H1 (cell line): ENCODE results near the gene IREB2. TPM values are rescaled to one million over a fixed set of nuclear protein-coding genes. Genes with fewer than 3 reads are reported as not detected.

Source experiments
- CTCF ChIA-PET: fragments of 300-600 bp; sonication (Branson Sonifier 250); formaldehyde crosslinking; loops from one replicate; lab custom pipeline; 2021; ENCODE audit not compliant: partially characterized antibody; lab: Charles Lee
- POLR2A ChIA-PET: fragments of 300-600 bp; sonication (Branson Sonifier 250); formaldehyde crosslinking; loops from one replicate; lab custom pipeline; 2021; ENCODE audit warnings: inconsistent platforms; ENCODE audit not compliant: partially characterized antibody; lab: Charles Lee
- DNase-seq, 2 experiments: peaks; one replicate each; pipeline versions ENCODE4 v3.0.0 to v3.0.0-alpha.2; 2010 to 2022; ENCODE audit warnings: low spot score in 2 of 2, low read depth in 1 of 2, mixed read lengths in 1 of 2
- FAIRE-seq: peaks from 2 replicates; lab custom pipeline; 2011; peaks lifted over from hg19 to GRCh38; lab: Jason Lieb, UNC
- H2AFZ ChIP-seq: 2 replicates; pipeline ENCODE4 v1.8.1; 2012; ENCODE audit warnings: low read length, inconsistent platforms
- H2AK5ac ChIP-seq: 2 replicates; pipeline ENCODE4 v1.6.1; 2013; ENCODE audit warnings: low read depth, low read length
- H2BK120ac ChIP-seq: replicated peaks from 2 replicates; pipeline ENCODE3; 2013; ENCODE audit warnings: low read depth, low read length, inconsistent platforms
- H2BK12ac ChIP-seq: 2 replicates; pipeline ENCODE4 v1.6.1; 2013; ENCODE audit warnings: low read depth, low read length
- H2BK15ac ChIP-seq: 2 replicates; pipeline ENCODE4 v1.6.1; 2013; ENCODE audit warnings: low read length
- H2BK20ac ChIP-seq: 2 replicates; pipeline ENCODE4 v1.6.1; 2013; ENCODE audit warnings: low read length
- H2BK5ac ChIP-seq: 2 replicates; pipeline ENCODE4 v1.6.1; 2013; ENCODE audit warnings: low read depth, low read length
- H3K14ac ChIP-seq: 2 replicates; pipeline ENCODE4 v1.6.1; 2013; ENCODE audit warnings: inconsistent platforms; ENCODE audit not compliant: insufficient read length
- H3K18ac ChIP-seq: 2 replicates; pipeline ENCODE4 v1.6.1; 2013; ENCODE audit warnings: low read length; ENCODE audit errors: extremely low read depth
- H3K23ac ChIP-seq: 2 replicates; pipeline ENCODE4 v1.6.1; 2013; ENCODE audit warnings: inconsistent platforms; ENCODE audit not compliant: insufficient read length
- H3K23me2 ChIP-seq: 2 replicates; pipeline ENCODE4 v1.6.1; 2013; ENCODE audit warnings: low read depth, low read length
- H3K27ac ChIP-seq: 2 replicates; pipeline ENCODE4 v1.6.1; 2011; ENCODE audit warnings: low read depth, low read length, inconsistent platforms
- H3K27me3 ChIP-seq, 4 experiments: replicated peaks in 1 of 4; 1 replicate in 1 of 4; 2 replicates in 3 of 4; pipeline versions ENCODE4 v1.6.1 to v1.8.1; 2011 to 2013; ENCODE audit warnings: low read length in 3 of 4, mild to moderate bottlenecking in 3 of 4, inconsistent platforms in 2 of 4, mixed read lengths in 2 of 4, moderate library complexity in 1 of 4; ENCODE audit not compliant: control insufficient read depth in 3 of 4, insufficient read depth in 3 of 4; ENCODE audit errors: extremely low read depth in 1 of 4
- H3K36me3 ChIP-seq, 4 experiments: 2 replicates each; pipeline versions ENCODE4 v1.6.1 to v1.8.1; 2011 to 2013; ENCODE audit warnings: mild to moderate bottlenecking in 4 of 4, low read length in 3 of 4, moderate library complexity in 2 of 4, control low read depth in 1 of 4, inconsistent platforms in 1 of 4; ENCODE audit not compliant: insufficient read depth in 4 of 4, control insufficient read depth in 2 of 4
- H3K4ac ChIP-seq: replicated peaks from 2 replicates; pipeline ENCODE3; 2013; ENCODE audit warnings: low read length, low read depth, mixed read lengths, inconsistent platforms; ENCODE audit not compliant: insufficient read length
- H3K4me1 ChIP-seq, 4 experiments: replicated peaks in 1 of 4; 1 replicate in 1 of 4; 2 replicates in 3 of 4; pipeline versions ENCODE4 v1.6.1 to v1.8.1; 2011 to 2013; ENCODE audit warnings: low read length in 3 of 4, inconsistent platforms in 2 of 4, mixed read lengths in 1 of 4; ENCODE audit not compliant: insufficient read depth in 4 of 4, control insufficient read depth in 3 of 4
- H3K4me2 ChIP-seq, 2 experiments: 2 replicates each; pipeline versions ENCODE4 v1.6.1 to v1.8.1; 2011 to 2013; ENCODE audit warnings: low read depth in 2 of 2, low read length in 2 of 2, control low read depth in 1 of 2, inconsistent platforms in 1 of 2, mild to moderate bottlenecking in 1 of 2; ENCODE audit not compliant: insufficient read depth in 1 of 2
- H3K4me3 ChIP-seq, 4 experiments: fragments of 200-600, 300-600 bp in 1 of 4; sonication (generic), shearing (Covaris generic), sonication (Bioruptor Twin) in 1 of 4; 2 replicates each; pipeline versions ENCODE4 v1.5.1 to v1.8.1; 2011 to 2016; ENCODE audit warnings: low read length in 4 of 4, low read depth in 3 of 4, control low read depth in 2 of 4, inconsistent platforms in 2 of 4, mild to moderate bottlenecking in 2 of 4, mixed read lengths in 1 of 4, moderate library complexity in 1 of 4; ENCODE audit not compliant: insufficient read depth in 2 of 4; ENCODE audit errors: extremely low read depth in 1 of 4
- H3K56ac ChIP-seq: replicated peaks from 2 replicates; pipeline ENCODE3; 2013; ENCODE audit warnings: low read depth, mild to moderate bottlenecking, mixed read lengths, low read length, inconsistent platforms; ENCODE audit not compliant: insufficient read length
- H3K79me1 ChIP-seq: 2 replicates; pipeline ENCODE4 v1.6.1; 2013; ENCODE audit warnings: low read depth, low read length, control low read depth
- H3K79me2 ChIP-seq, 2 experiments: 2 replicates each; pipeline versions ENCODE4 v1.6.1 to v1.8.1; 2012 to 2013; ENCODE audit warnings: low read length in 2 of 2, mild to moderate bottlenecking in 2 of 2, inconsistent platforms in 1 of 2; ENCODE audit not compliant: insufficient read depth in 2 of 2, control insufficient read depth in 1 of 2
- H3K9ac ChIP-seq, 4 experiments: replicated peaks in 1 of 4; 1 replicate in 1 of 4; 2 replicates in 3 of 4; pipeline versions ENCODE4 v1.6.1 to v1.8.1; 2011 to 2013; ENCODE audit warnings: low read depth in 3 of 4, low read length in 3 of 4, control low read depth in 2 of 4, mild to moderate bottlenecking in 2 of 4, moderate library complexity in 2 of 4, inconsistent platforms in 1 of 4; ENCODE audit errors: extremely low read depth in 1 of 4
- H3K9me3 ChIP-seq, 2 experiments: 2 replicates each; pipeline versions ENCODE4 v1.6.1 to v1.8.1; 2012 to 2013; ENCODE audit warnings: mild to moderate bottlenecking in 2 of 2, moderate library complexity in 2 of 2, control low read depth in 1 of 2, inconsistent platforms in 1 of 2, low read depth in 1 of 2, low read length in 1 of 2, mixed read lengths in 1 of 2; ENCODE audit not compliant: insufficient read depth in 2 of 2
- H4K20me1 ChIP-seq, 2 experiments: replicated peaks in 1 of 2; 2 replicates each; pipeline versions ENCODE3 to v1.8.1; 2011 to 2013; ENCODE audit warnings: inconsistent platforms in 2 of 2, low read length in 2 of 2, mild to moderate bottlenecking in 1 of 2; ENCODE audit not compliant: insufficient read depth in 2 of 2, control insufficient read depth in 1 of 2
- H4K5ac ChIP-seq: 2 replicates; pipeline ENCODE4 v1.6.1; 2013; ENCODE audit warnings: low read length, low read depth, mixed read lengths, inconsistent platforms; ENCODE audit not compliant: insufficient read length
- H4K8ac ChIP-seq: 2 replicates; pipeline ENCODE4 v1.8.0; 2013; ENCODE audit warnings: mild to moderate bottlenecking, moderate library complexity, low read length, inconsistent platforms; ENCODE audit not compliant: insufficient read depth; ENCODE audit errors: extremely low read depth
- H4K91ac ChIP-seq: replicated peaks from 2 replicates; pipeline ENCODE3; 2013; ENCODE audit warnings: low read length, mixed read lengths, inconsistent platforms; ENCODE audit not compliant: insufficient read length
- GTF2F1 ChIP-seq: IDR thresholded peaks from 2 replicates; pipeline ENCODE4 v1.6.1; 2012; ENCODE audit warnings: low read depth, low read length, improper control_type of control experiment, borderline replicate concordance
- JUND ChIP-seq: IDR thresholded peaks from 2 replicates; pipeline ENCODE4 v1.6.1; 2011; ENCODE audit warnings: mild to moderate bottlenecking, improper control_type of control experiment, low read length
- RNF2 ChIP-seq: fragments of 200-900, 300-1000 bp; sonication (generic); IDR thresholded peaks from 2 replicates; pipeline ENCODE4 v1.7.1; 2016; ENCODE audit warnings: borderline replicate concordance, low read depth, mild to moderate bottlenecking, antibody characterized with exemption, low read length; ENCODE audit not compliant: poor library complexity, severe bottlenecking; ENCODE audit errors: missing control alignments
- SP1 ChIP-seq: IDR thresholded peaks from 2 replicates; pipeline ENCODE4 v1.6.1; 2011; ENCODE audit warnings: low read depth, low read length
- SP2 ChIP-seq: IDR thresholded peaks from 2 replicates; pipeline ENCODE4 v1.6.1; 2012; ENCODE audit warnings: mild to moderate bottlenecking, low read length, inconsistent platforms
- TBP ChIP-seq: IDR thresholded peaks from 2 replicates; pipeline ENCODE4 v1.6.1; 2011; ENCODE audit warnings: low read depth, low read length, improper control_type of control experiment
- WGBS, 2 experiments: shearing (Covaris generic) in 1 of 2; methylation state at CpG; one replicate each; pipeline versions ENCODE4 v1.1.6 to v1.1.7; 2013 to 2015; ENCODE audit warnings: low lambda C conversion rate in 2 of 2, mixed read lengths in 2 of 2, inconsistent platforms in 1 of 2, low coverage in 1 of 2, missing lambda C conversion rate in 1 of 2; ENCODE audit not compliant: insufficient replicate concordance in 2 of 2, insufficient coverage in 1 of 2, insufficient read length in 1 of 2; ENCODE audit errors: extremely low coverage in 1 of 2, missing lambda C conversion rate in 1 of 2; 5-methylcytosine and 5-hydroxymethylcytosine counted together
- polyA plus RNA-seq, 7 experiments: library from polyadenylated mRNA; depleted of rRNA in 3 of 7; stranded (reverse) in 5 of 7; unstranded in 2 of 7; fragments of >200 nt in 5 of 7; fragments of 200-250 nt in 2 of 7; gene quantifications; 1 replicate in 5 of 7; 2 replicates in 1 of 7; 4 replicates in 1 of 7; pipeline versions ENCODE4 v1.2.1 to v1.2.3, GENCODE V29; 2011 to 2013; ENCODE audit warnings: missing spikeins in 2 of 7, mixed read lengths in 2 of 7
- total RNA-seq: library from RNA; stranded (reverse); fragmentation: NEBNext Ultra II Directional; extraction: Animal tissue kit (Norgen Biotek cat#: 25700); gene quantifications from 2 replicates; pipeline ENCODE4 v1.2.1, GENCODE V29; 2021

The IREB2 gene
- total and polyA plus RNA-seq, 2 of the 8 experiments (the other 6 are each of a cell fraction or from before 2014, with no cell fraction given), result 21.0 to 103 TPM

GRCh38 chr15:78417754-78418630 lies 20.0 kb upstream of the IREB2 start:
- H3K4ac ChIP-seq, result no peak overlapping the region
- H2BK120ac ChIP-seq, result no peak overlapping the region
- no peak overlapping the region for H4K8ac ChIP-seq
- H3K56ac ChIP-seq, result no peak overlapping the region
- 89% methylated on average over 8 of the region's 8 CpGs; no CpG with 5 or more reads in 1 of the 2 experiments for WGBS, 2 experiments
- no peaks in the 10 kb centered on the region for H3K79me1 ChIP-seq
- no peak overlapping the region for H2BK15ac ChIP-seq
- POLR2A ChIA-PET, result interaction anchor here (0.6 to 1.4 kb wide), 6 partner anchors 17 to 177 kb away, joined by 3 to 5 read pairs (median 3); partner anchors contain the start of gene IREB2
- no peak overlapping the region for H2BK20ac ChIP-seq
- no peak overlapping the region for H4K5ac ChIP-seq
- no peak overlapping the region for H2AFZ ChIP-seq
- H3K27me3 ChIP-seq, result no peaks in the 10 kb centered on the region
- FAIRE-seq (no peak), DNase-seq (no peak)
- no peak overlapping the region for H3K4me2 ChIP-seq
- no peak overlapping the region for H3K23ac ChIP-seq
- no peak overlapping the region for H3K18ac ChIP-seq
- H3K4me1 ChIP-seq, result peaks cover 0 to 4% (median under 1%) of the 10 kb centered on the region in 4 experiments; a peak in 2 of 7 replicates
- no peak overlapping the region for H3K4me3 ChIP-seq
- no peaks in the 10 kb centered on the region for H3K36me3 ChIP-seq
- H3K9me3 ChIP-seq, result peaks cover 0 to 6% of the 10 kb centered on the region in 2 experiments; a peak in 1 of 4 replicates
- H3K9ac ChIP-seq, result no peak overlapping the region
- H4K91ac ChIP-seq, result no peak overlapping the region
- H2AK5ac ChIP-seq, result no peak overlapping the region
- no peaks in the 10 kb centered on the region for H3K79me2 ChIP-seq
- no peak overlapping the region for H3K27ac ChIP-seq
- no peak overlapping the region for H3K14ac ChIP-seq
- CTCF ChIA-PET, result interaction anchor here (0.5 to 20.7 kb wide), 17 partner anchors 9 to 241 kb away, joined by 3 to 240 read pairs (median 3); partner anchors contain the start of gene IREB2
- H2BK12ac ChIP-seq, result no peak overlapping the region
- no peaks in the 10 kb centered on the region for H3K23me2 ChIP-seq
- TF ChIP-seq RNF2 (no peak), SP1 (no peak), TBP (no peak), JUND (no peak), SP2 (no peak), GTF2F1 (no peak)
- H4K20me1 ChIP-seq, result no peaks in the 10 kb centered on the region
- H2BK5ac ChIP-seq, result no peak overlapping the region
